GM10248 (cell line): ENCODE measurements around the gene SERPINB7.

Experiments
- CTCF ChIA-PET: fragments of 300-600 bp; sonication (Branson Sonifier 250); formaldehyde crosslinking; extraction: SDS; loops from one replicate; lab custom pipeline; 2021; ENCODE audit warnings: antibody characterized with exemption; lab: Yijun Ruan, JAX
- POLR2A ChIA-PET: fragments of 350-650 bp; sonication (Branson Sonifier 250); formaldehyde crosslinking; extraction: SDS; loops from one replicate; lab custom pipeline; 2020; ENCODE audit warnings: antibody characterized with exemption; lab: Yijun Ruan, JAX
- DNase-seq: peaks from one replicate; pipeline ENCODE4 v3.0.0; 2012; ENCODE audit errors: extremely low spot score
- TF ChIP-seq, protein P1 (sequence below): IDR thresholded peaks from 2 replicates; pipeline ENCODE4 v1.5.1; 2012; ENCODE audit warnings: mild to moderate bottlenecking, low read depth; ENCODE audit errors: extremely low read depth, missing control alignments, control extremely low read depth

The SERPINB7 gene

DNA sequence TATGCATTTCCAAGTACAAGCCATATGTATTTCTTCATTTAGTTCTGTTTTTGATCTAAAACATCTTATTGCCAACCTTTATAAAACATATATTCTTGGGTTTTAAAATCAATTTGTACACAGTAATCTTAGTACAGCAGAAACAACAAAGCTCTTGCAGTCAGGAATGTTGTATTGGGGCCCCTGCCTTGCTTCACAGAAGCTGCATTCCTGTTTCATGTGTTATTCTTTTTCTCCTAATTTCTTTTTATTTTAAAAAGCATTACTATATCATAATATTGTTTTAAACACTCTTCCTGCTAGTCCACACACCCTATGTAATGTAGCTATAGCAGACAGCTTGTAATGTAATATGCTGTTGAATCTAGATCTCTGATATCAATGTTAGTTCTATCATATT lies 24.0 kb downstream of the SERPINB7 start:
- ChIA-PET CTCF (interaction anchor here (1.1 kb wide), 1 partner anchor 10 kb away, joined by 3 read pairs; no protein-coding TSS in a partner anchor), POLR2A (no interaction called here)
- no peak for DNase-seq
- TF ChIP-seq, protein P1, sequence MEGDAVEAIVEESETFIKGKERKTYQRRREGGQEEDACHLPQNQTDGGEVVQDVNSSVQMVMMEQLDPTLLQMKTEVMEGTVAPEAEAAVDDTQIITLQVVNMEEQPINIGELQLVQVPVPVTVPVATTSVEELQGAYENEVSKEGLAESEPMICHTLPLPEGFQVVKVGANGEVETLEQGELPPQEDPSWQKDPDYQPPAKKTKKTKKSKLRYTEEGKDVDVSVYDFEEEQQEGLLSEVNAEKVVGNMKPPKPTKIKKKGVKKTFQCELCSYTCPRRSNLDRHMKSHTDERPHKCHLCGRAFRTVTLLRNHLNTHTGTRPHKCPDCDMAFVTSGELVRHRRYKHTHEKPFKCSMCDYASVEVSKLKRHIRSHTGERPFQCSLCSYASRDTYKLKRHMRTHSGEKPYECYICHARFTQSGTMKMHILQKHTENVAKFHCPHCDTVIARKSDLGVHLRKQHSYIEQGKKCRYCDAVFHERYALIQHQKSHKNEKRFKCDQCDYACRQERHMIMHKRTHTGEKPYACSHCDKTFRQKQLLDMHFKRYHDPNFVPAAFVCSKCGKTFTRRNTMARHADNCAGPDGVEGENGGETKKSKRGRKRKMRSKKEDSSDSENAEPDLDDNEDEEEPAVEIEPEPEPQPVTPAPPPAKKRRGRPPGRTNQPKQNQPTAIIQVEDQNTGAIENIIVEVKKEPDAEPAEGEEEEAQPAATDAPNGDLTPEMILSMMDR: no peak

DNA sequence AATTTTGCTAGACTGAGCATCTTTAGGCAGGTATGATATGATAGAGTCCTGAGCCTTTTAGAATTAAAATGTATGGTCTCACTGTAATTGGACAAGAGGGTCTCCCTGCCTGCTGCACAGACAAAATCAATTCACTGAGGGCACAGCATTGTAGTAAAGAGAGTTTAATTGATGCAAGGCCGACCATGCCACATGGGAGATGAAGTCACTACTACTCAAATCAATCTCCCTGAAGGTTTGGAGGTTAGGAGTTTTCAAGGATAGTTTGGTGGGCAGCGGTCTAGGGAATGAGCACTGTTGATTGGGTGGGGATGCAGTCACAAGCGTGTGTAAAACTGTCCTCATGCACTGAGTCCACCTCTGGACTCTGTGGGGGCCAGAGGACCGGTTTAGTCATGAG lies 26.1 kb downstream of the SERPINB7 start:
- ChIA-PET POLR2A (no interaction called here), CTCF (no interaction called here)
- DNase-seq: no peak
- TF ChIP-seq, protein P1: no peak

DNA sequence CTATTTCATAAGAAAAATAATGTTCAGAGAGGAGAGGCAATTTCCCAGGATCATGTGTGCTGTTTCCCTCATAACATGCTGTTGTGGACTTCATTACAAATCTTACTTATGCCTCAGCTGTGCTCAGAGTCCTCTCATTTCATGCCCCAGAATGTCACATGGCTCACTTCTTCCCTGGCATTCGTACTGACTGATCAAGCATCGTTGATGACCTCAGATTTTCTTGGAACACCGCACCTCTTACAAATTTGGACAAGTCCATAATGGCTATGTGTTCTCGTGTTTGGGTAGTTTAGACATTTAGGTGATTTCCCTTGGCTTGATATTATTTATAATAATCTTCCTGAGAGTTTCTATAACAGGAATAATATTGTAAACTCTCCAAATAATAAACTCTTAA lies 32.9 kb downstream of the SERPINB7 start:
- TF ChIP-seq, protein P1: no peak
- CTCF ChIA-PET: no interaction called here
- POLR2A ChIA-PET: no interaction called here
- DNase-seq: no peak

DNA sequence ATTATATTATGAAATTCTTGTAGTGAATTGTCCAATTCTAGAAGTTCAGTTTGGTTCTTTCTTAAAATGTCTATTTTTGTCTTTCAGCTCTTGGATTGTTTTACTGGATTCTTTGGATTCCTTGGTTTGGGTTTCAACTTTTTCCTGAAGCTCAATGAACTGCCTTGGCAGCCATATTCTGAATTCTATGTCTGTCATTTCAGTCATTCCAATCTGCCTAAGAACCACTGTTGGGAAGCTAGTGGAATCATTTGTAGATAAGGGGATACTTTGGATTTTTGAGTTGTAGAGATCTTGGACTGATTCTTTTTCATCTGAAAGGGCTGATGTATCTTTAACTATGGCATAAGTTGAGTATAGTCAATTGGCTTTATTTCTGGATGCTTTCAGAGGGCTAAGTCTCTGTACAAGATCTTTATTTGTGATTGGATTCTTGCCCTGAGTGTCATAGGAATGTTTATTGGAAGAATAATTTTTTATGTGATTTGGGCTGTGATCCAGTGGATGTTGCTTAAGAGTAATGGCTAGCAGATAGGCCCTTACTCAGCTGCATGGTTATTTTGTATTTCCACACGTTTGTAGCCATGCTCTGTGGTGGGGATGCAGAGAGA lies 42.3 kb downstream of the SERPINB7 start:
- ChIA-PET POLR2A (no interaction called here), CTCF (interaction anchor here (1.1 to 2.5 kb wide), 5 partner anchors 27 to 119 kb away, joined by 3 to 12 read pairs (median 4); no protein-coding TSS in a partner anchor)
- DNase-seq: no peak
- TF ChIP-seq, protein P1: no peak

DNA sequence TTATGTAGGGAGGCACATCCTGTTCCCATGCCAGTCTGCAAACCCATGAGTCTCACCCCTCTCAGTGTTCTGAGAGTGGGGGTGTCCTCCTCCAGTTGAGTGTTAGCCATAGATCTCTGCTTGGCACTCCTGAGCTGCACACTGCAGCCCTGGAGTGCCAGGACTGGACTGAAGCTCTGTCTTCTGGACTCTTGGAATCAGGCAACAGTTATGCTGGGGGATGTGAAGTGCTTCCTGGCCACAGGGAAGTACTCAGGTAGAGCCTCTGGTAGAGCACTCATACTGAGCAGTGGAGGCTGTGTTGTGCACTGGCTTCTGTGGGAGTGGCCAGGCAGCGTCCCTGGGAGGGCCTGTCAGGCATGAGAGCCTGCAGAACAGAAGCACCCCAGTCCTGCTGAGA lies 43.0 kb downstream of the SERPINB7 start:
- POLR2A ChIA-PET: no interaction called here
- CTCF ChIA-PET: interaction anchor here (0.8 to 2.5 kb wide), 6 partner anchors 10 to 300 kb away, joined by 3 to 12 read pairs (median 6); no protein-coding TSS in a partner anchor
- no peak for DNase-seq
- TF ChIP-seq, protein P1: no peak

DNA sequence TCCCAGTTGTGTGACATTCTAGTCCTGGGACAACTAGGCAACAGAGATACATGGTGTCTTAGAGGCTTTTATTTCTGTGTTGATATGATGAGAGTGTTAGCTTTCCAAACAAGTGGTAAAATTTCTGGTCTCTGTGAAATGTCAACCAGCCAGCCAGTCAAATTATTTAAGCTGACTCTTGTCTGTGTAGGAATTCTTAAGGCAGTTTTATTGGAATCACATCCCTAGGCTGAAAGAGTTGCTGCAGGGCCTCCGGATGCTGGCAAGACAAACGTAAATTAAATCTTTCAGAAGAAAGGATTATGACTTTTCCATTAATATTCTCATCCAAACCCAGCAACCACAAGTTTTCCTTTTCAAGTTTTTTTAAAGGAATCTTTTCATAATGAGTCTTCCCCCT lies 44.6 kb downstream of the SERPINB7 start:
- CTCF ChIA-PET: interaction anchor here (1.2 to 2.5 kb wide), 7 partner anchors 9 to 302 kb away, joined by 3 to 12 read pairs (median 4); no protein-coding TSS in a partner anchor
- TF ChIP-seq, protein P1: no peak
- POLR2A ChIA-PET: no interaction called here
- no peak for DNase-seq
